Stimulated activated CD8-positive, alpha-beta memory T cell treated with anti-CD3 and anti-CD28 coated beads, Interleukin-2, amount 100 ng/mL, for 1 hour (primary cell): Measurements from ENCODE around the gene MAT2A.
"Not testable (repeated sequence)": the region's sequence is repeated elsewhere in the genome, so short reads cannot be mapped to it uniquely, and the experiment has no call there.

Experiments used
- DNase-seq, 2 donors: peaks; one replicate each; pipeline ENCODE4 v3.0.0-alpha.2; 2020; ENCODE audit warnings: low read depth in 2 of 2

The MAT2A gene

DNA sequence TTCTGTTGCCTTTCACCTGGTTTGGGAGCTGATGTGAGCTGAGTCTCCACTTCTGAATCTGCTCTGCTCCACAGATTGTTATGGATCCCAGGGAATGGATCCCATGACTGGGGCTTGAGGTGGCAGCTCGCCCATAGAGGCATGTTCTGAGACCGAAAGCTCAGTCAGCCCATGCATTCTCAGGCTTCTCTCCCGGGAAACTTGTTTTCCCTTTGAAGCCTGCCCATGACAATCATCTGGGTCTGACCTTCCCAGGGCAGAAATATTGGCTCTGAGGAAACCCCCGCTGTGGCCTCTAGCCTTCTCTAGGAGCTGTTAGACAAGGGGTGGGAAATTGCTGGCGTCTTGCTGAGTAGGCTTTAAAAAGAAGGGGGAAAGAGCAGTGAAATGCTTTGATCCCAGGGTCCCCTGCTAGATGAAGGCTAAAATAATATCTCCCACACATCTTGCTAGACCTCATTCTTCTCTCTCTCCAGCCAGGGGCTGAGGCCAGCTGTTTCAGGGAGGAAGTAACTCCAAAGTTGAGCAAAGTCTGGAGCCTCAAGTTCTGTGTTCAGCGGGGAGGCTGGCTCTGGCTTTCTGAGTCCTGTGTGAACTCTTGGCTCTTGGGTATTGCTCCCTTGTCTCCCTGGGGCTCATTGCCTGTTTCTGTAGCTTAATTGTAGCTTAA, 40.4 kb downstream of the MAT2A start:
- no peak for DNase-seq

GRCh38 chr2:85580206-85580605, 41.2 kb downstream of the MAT2A start:
- DNase-seq: no peak

DNA sequence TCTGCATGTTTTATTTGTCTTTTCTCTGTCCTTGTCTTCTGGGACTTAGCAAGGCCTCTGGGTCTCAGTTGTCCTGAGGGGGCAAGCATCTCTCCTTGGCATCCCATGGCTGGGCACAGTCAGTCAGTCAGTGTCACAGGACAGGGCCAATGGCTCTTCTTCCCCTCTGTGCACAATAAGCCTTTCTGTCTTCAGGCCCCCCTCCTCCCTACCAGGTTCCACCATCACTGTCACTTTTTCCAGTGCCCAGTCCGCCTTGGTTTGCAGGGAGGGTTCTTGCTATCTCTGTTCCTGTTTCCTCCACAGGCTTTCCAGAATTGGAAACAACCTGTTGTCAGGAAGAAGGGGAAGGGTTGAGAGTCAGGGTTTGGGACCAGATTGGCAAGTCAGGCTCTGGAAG, 43.5 kb downstream of the MAT2A start:
- DNase-seq: no peak

GRCh38 chr2:85583667-85584353, 44.8 kb downstream of the MAT2A start:
- no peak for DNase-seq

GRCh38 chr2:85584354-85584856, 45.4 kb downstream of the MAT2A start, which contains the start of gene VAMP5:
Gene VAMP5, plus strand, starts transcription at chr2:85584431. Its CDS starts 60 bp downstream, at chr2:85584491.
- DNase-seq: no peak

GRCh38 chr2:85584857-85585780, 46.2 kb downstream of the MAT2A start:
- no peak for DNase-seq

GRCh38 chr2:85585781-85586105, 46.8 kb downstream of the MAT2A start:
- no peak for DNase-seq

- no peak for DNase-seq
Observed at GRCh38 chr2:85588236-85588635, 49.3 kb downstream of the MAT2A start.

- no peak for DNase-seq
Observed at GRCh38 chr2:85588645-85589044, 49.7 kb downstream of the MAT2A start.

- DNase-seq: no peak
Observed at GRCh38 chr2:85589181-85589580, 50.2 kb downstream of the MAT2A start.

DNA sequence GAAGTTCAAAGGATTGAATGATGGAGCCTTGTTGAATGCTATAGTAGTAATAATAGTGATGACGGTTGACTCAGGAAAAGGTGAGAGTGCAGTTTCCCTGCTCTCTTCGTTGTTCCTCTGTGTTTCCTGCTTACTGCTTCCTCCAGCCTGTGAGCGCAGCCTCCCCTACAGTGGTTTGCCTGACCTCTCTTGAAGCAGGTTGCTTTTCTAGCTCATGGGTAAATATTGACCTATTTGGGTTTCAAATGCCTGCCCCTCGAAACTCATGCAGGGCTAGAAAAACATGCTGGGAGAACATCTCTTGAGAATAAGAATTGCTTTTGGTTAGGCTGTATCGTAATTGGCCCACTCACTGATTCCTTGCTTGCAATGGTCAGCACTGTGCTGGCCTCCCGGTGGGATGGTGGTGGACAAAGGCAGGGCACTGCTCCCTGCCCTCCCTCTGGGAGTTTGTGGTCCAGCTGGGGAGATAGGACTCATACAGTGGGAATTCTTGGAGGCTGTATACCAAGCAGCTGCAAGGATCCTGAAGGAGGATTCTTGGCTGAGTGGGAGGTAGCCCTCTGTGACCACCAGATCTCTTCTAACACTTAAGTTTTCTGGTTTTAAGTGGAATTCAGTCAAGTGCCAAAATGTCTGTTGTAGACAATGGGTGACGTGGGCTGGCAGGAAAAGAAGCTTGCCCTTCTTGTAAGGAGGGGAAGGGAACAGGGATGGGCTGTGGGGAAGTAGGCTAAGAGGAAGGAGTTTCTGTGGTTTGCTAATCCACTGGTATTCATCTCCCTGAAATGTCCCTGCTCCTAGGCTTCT, 51.2 kb downstream of the MAT2A start:
- no peak for DNase-seq

- DNase-seq: no peak
Observed at GRCh38 chr2:85590950-85591349, 52.0 kb downstream of the MAT2A start.

DNA sequence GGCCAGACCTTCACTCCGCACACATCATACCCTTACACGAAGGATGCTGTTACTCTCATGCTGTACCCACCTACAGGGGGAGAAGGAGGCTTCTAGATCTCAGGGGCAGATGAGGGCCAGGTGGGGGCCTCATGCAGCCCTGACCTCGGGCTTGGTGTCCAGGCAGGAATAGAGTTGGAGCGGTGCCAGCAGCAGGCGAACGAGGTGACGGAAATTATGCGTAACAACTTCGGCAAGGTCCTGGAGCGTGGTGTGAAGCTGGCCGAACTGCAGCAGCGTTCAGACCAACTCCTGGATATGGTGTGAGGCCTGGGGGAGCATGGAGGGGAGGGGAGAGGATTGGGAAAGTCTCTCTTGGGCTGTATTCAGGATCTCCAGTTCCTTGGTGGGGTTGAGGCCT, 52.6 kb downstream of the MAT2A start:
- DNase-seq: no peak

DNA sequence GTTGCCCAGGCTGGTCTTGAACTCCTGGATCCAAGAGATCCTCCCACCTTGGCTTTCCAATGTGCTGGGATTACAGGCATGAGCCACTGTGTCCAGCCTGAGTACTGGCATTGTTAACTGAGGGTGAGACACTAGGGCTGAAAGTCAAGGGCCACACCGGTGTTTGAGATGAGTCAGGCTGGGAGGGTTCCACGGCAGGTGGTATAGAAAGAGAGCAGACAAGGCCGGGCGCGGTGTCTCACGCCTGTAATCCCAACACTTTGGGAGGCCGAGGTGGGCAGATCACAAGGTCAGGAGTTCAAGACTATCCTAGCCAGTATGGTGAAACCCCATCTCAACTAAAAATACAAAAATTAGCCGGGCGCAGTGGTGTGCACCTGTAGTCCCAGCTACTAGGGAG, 53.3 kb downstream of the MAT2A start:
- DNase-seq: not testable (repeated sequence)

DNA sequence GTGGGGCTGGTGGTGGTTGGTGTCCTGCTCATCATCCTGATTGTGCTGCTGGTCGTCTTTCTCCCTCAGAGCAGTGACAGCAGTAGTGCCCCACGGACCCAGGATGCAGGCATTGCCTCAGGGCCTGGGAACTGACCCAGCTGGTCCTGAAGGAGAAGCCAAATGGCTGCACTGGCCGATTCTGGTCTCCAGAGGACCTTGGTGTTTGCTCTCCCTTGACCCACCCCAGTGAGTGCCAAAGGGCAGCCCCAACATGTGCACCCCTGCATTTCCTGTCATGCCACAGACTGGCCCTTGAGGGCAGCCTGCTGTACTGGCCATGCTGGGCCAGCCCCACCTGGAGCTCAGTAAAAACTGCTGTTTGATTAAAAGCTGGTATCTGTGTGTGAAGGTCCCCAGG, 54.1 kb downstream of the MAT2A start:
- DNase-seq: no peak
